Naive thymus-derived CD4-positive, alpha-beta T cell (primary cell): ENCODE measurements around the gene STAT5B. TPM values are rescaled to one million over a fixed set of nuclear protein-coding genes. Genes with fewer than 3 reads are reported as not detected.

ENCODE experiments used
- ATAC-seq: fragments of 150-1000 bp; cut with Tn5 transposase; 2 replicates; pipeline ENCODE4 v1.10.0; 2021; ENCODE audit warnings: mild to moderate bottlenecking, moderate library complexity
- CTCF ChIA-PET: fragments of 350-600 bp; sonication (Branson Sonifier 250); formaldehyde crosslinking; loops from one replicate; lab custom pipeline; 2021; ENCODE audit warnings: antibody characterized with exemption; lab: Charles Lee
- POLR2A ChIA-PET: fragments of 350-600 bp; sonication (Branson Sonifier 250); formaldehyde crosslinking; loops from one replicate; lab custom pipeline; 2021; ENCODE audit warnings: antibody characterized with exemption, inconsistent platforms; lab: Charles Lee
- DNase-seq, 9 donors: peaks; one replicate each; pipeline versions ENCODE4 v3.0.0 to v3.0.0-alpha.2; 2020 to 2022; ENCODE audit warnings: mixed read lengths in 1 of 9
- H3K27ac ChIP-seq: one replicate; pipeline ENCODE4 v1.7.0; 2013; ENCODE audit warnings: mild to moderate bottlenecking, low read depth, low read length, moderate library complexity
- H3K27me3 ChIP-seq, 2 donors: one replicate each; pipeline ENCODE4 v1.7.0; 2013; ENCODE audit warnings: low read length in 2 of 2, mild to moderate bottlenecking in 2 of 2, moderate library complexity in 2 of 2; ENCODE audit not compliant: control insufficient read depth in 2 of 2, insufficient read depth in 2 of 2
- H3K36me3 ChIP-seq, 3 experiments: 1 replicate in 2 of 3; 2 replicates in 1 of 3; pipeline ENCODE4 v1.7.0; 2013; ENCODE audit warnings: low read length in 3 of 3, mild to moderate bottlenecking in 3 of 3, moderate library complexity in 1 of 3; ENCODE audit not compliant: insufficient read depth in 3 of 3, control insufficient read depth in 2 of 3
- H3K4me1 ChIP-seq, 2 donors: one replicate each; pipeline ENCODE4 v1.7.0; 2013; ENCODE audit warnings: low read length in 2 of 2, mild to moderate bottlenecking in 2 of 2, moderate library complexity in 1 of 2; ENCODE audit not compliant: control insufficient read depth in 2 of 2, insufficient read depth in 2 of 2
- H3K4me3 ChIP-seq: 2 replicates; pipeline ENCODE4 v1.7.0; 2013; ENCODE audit warnings: mild to moderate bottlenecking, low read length
- H3K9me3 ChIP-seq, 3 experiments: 1 replicate in 2 of 3; 2 replicates in 1 of 3; pipeline ENCODE4 v1.7.0; 2013; ENCODE audit warnings: low read length in 3 of 3; ENCODE audit not compliant: control insufficient read depth in 2 of 3
- H3K27ac Mint-ChIP-seq, 9 donors: one replicate each; pipeline ENCODE4 v1.8.0; 2020 to 2022; ENCODE audit warnings: mixed read lengths in 9 of 9, mild to moderate bottlenecking in 8 of 9, moderate library complexity in 5 of 9, inconsistent platforms in 2 of 9
- H3K27me3 Mint-ChIP-seq, 5 donors: one replicate each; pipeline ENCODE4 v1.8.0; 2021 to 2022; ENCODE audit warnings: mixed read lengths in 5 of 5, mild to moderate bottlenecking in 1 of 5
- H3K36me3 Mint-ChIP-seq, 5 donors: one replicate each; pipeline ENCODE4 v1.8.0; 2020 to 2022; ENCODE audit warnings: mixed read lengths in 5 of 5, mild to moderate bottlenecking in 3 of 5, inconsistent platforms in 1 of 5
- H3K4me1 Mint-ChIP-seq, 7 donors: one replicate each; pipeline ENCODE4 v1.8.0; 2020 to 2022; ENCODE audit warnings: mixed read lengths in 7 of 7, mild to moderate bottlenecking in 3 of 7, inconsistent platforms in 1 of 7
- H3K4me3 Mint-ChIP-seq, 10 donors: one replicate each; pipeline ENCODE4 v1.8.0; 2020 to 2022; ENCODE audit warnings: mild to moderate bottlenecking in 10 of 10, mixed read lengths in 10 of 10, moderate library complexity in 6 of 10, inconsistent platforms in 2 of 10
- H3K9me3 Mint-ChIP-seq, 11 donors: one replicate each; pipeline ENCODE4 v1.8.0; 2020 to 2022; ENCODE audit warnings: mixed read lengths in 11 of 11, mild to moderate bottlenecking in 4 of 11, inconsistent platforms in 1 of 11, moderate library complexity in 1 of 11
- intact Hi-C, 2 donors: fragments of 100-400 bp; cut with micrococcal nuclease; formaldehyde crosslinking; loops; one replicate each; pipeline ENCODE4 v1.15.1; 2023
- polyA plus RNA-seq, 2 donors: library from polyadenylated mRNA; unstranded; fragments of 300-500 nt; fragmentation: Illumina TruSeq; gene quantifications; one replicate each; pipeline ENCODE4 v1.2.3, GENCODE V29; 2021
- total RNA-seq, 6 experiments: library from RNA in 5 of 6; stranded (reverse) in 5 of 6; gene quantifications; 1 replicate in 5 of 6; 2 replicates in 1 of 6; pipeline ENCODE4 v1.2.3 and lab custom pipeline; 2021 to 2026

The STAT5B gene
- total and polyA plus RNA-seq, 7 experiments from 2014 or later = 98.0 to 192 (median 149) TPM

DNA sequence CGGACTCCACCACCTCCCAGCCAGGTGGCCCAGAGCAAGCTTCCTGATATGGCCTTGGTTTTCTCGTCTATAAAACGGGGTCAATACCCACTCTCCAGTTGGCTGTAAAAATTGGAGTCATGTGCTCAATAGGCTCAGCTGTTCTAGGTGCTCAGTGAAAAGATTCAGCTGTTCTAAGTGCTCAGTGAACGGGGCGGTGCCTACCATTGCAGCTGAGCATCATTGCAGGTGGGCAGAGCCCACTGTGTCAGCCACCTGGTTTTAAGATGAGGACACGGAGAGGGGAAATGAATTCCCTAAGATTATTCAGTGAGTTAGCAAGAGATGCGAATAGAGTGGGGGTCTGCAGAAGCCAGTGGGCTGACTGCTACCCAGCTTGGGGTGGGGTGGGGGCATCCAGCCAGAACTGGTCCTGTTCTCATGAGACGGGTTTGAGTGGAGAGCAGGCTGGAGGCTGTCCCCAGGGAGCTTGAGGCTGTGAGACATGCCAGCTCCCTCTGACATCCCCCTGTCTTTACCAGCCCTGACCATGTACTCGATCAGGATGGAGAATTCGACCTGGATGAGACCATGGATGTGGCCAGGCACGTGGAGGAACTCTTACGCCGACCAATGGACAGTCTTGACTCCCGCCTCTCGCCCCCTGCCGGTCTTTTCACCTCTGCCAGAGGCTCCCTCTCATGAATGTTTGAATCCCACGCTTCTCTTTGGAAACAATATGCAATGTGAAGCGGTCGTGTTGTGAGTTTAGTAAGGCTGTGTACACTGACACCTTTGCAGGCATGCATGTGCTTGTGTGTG lies 34.0 kb upstream of the STAT5B start:
- no peak for DNase-seq
- peaks cover 6 to 60% of the 10 kb centered on the region in 2 donors for H3K4me1 ChIP-seq

DNA sequence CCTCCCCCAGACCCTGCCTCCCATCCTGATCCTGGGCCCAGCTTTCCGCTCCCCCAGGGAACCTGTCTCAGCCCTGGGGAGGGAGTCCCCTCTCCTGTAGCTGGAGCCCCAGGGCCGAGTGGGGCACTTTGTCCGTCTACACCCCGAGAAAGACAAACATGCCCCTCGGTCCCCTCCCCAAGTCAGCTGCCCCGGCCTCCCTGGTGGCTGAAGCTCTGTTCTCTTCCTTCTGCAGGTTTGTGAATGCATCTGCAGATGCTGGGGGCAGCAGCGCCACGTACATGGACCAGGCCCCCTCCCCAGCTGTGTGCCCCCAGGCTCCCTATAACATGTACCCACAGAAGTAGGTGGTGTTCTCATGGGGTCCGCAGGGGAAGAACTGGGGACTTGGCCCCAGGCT lies 33.0 kb upstream of the STAT5B start:
- ATAC-seq = no peak
- DNase-seq = no peak
- CTCF ChIA-PET = interaction anchor here (1.0 to 9.4 kb wide), 3 partner anchors 13 to 86 kb away, joined by 3 to 54 read pairs (median 3); partner anchors contain the start of gene STAT5A
- Histone ChIP-seq H3K4me3 (no peak overlapping the region), H3K9me3 (no peaks in the 10 kb centered on the region), H3K27ac (no peak overlapping the region), H3K36me3 (peaks cover 7 to 55% (median 19%) of the 10 kb centered on the region in 3 experiments), H3K4me1 (peaks cover 6 to 50% of the 10 kb centered on the region in 2 donors), H3K27me3 (no peaks in the 10 kb centered on the region)
- Mint-ChIP-seq H3K27ac (peak overlapping the region; percentile 27 to 96 (median 85)), H3K4me3 (peak overlapping the region in 1 of 10 donors; percentile 11), H3K9me3 (no peaks in the 10 kb centered on the region), H3K27me3 (no peaks in the 10 kb centered on the region), H3K36me3 (peaks cover 0 to 47% (median 23%) of the 10 kb centered on the region in 5 donors), H3K4me1 (peaks cover 49 to 93% (median 75%) of the 10 kb centered on the region in 7 donors)
- POLR2A ChIA-PET = interaction anchor here (0.9 to 9.1 kb wide), 9 partner anchors 9 to 150 kb away, joined by 3 to 88 read pairs (median 5); partner anchors contain the start of genes GHDC and STAT5A
- intact Hi-C loops = no loop called here

More for the DNA sequence above, 34.0 kb upstream of the STAT5B start:
- POLR2A ChIA-PET = interaction anchor here (0.9 to 9.1 kb wide), 8 partner anchors 10 to 88 kb away, joined by 3 to 88 read pairs (median 11); partner anchors contain the start of genes STAT3, STAT5A and STAT5B
- no peaks in the 10 kb centered on the region for H3K27me3 Mint-ChIP-seq
- CTCF ChIA-PET = interaction anchor here (0.7 to 9.4 kb wide), 7 partner anchors 12 to 226 kb away, joined by 3 to 54 read pairs (median 3); partner anchors contain the start of genes NAGLU and STAT5A
- Histone ChIP-seq H3K27ac (peak overlapping the region; percentile 69), H3K36me3 (peaks cover 7 to 47% (median 19%) of the 10 kb centered on the region in 3 experiments), H3K9me3 (no peaks in the 10 kb centered on the region), H3K4me3 (no peak overlapping the region), H3K27me3 (no peaks in the 10 kb centered on the region)
- no peaks in the 10 kb centered on the region for H3K9me3 Mint-ChIP-seq
- peak overlapping the region in 5 of 10 donors; percentile 29 to 82 (median 63) for H3K4me3 Mint-ChIP-seq
- intact Hi-C loops = loop anchor here (2.0 to 10.0 kb wide), 3 partner anchors 87 to 365 kb away; partner anchors contain the start of genes DNAJC7 (in 1 of the 2) and PLEKHH3 (in 1 of the 2)
- no peak for ATAC-seq
- peaks cover 0 to 40% (median 18%) of the 10 kb centered on the region in 5 donors for H3K36me3 Mint-ChIP-seq
- H3K27ac Mint-ChIP-seq = peak overlapping the region; percentile 71 to 96 (median 85)
- H3K4me1 Mint-ChIP-seq = peaks cover 46 to 91% (median 76%) of the 10 kb centered on the region in 7 donors

DNA sequence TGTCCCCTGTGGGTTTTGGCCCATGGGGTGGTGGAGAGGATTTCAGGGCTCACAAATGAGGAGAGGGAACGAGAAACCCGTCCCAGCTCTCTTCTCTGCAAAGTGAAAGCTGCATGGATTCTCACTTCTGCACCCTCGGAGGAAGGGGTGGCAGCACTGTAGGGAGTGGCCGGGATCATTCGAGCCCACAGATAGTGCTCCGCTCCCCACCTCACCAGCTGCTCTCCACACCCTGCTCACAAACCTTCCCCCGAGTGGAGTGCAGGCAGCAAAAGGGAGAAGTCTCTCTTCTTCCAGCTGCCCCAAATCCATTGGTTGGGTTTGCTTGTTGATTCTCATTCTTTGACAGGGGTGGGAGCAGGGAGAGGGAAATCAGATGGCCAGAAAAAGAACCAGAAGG lies 32.3 kb upstream of the STAT5B start:
- ATAC-seq (no peak), DNase-seq (no peak)
- Histone ChIP-seq H3K36me3 (peaks cover 7 to 62% (median 24%) of the 10 kb centered on the region in 3 experiments), H3K4me1 (peaks cover 6 to 43% of the 10 kb centered on the region in 2 donors), H3K27ac (no peak overlapping the region), H3K4me3 (no peak overlapping the region), H3K9me3 (no peaks in the 10 kb centered on the region), H3K27me3 (no peaks in the 10 kb centered on the region)
- Mint-ChIP-seq H3K27ac (peak overlapping the region in 8 of 9 donors; percentile 14 to 86 (median 80)), H3K9me3 (no peaks in the 10 kb centered on the region), H3K4me1 (peaks cover 49 to 93% (median 68%) of the 10 kb centered on the region in 7 donors), H3K4me3 (peak overlapping the region in 5 of 10 donors; percentile 27 to 52 (median 43)), H3K27me3 (no peaks in the 10 kb centered on the region), H3K36me3 (peaks cover 3 to 48% (median 26%) of the 10 kb centered on the region in 5 donors)
- CTCF ChIA-PET = interaction anchor here (0.5 to 9.4 kb wide), 4 partner anchors 14 to 85 kb away, joined by 3 to 54 read pairs (median 3); partner anchors contain the start of gene STAT5A
- intact Hi-C loops = no loop called here
- POLR2A ChIA-PET = interaction anchor here (0.9 to 9.1 kb wide), 8 partner anchors 10 to 151 kb away, joined by 3 to 88 read pairs (median 4); partner anchors contain the start of genes GHDC, STAT3 and STAT5A

DNA sequence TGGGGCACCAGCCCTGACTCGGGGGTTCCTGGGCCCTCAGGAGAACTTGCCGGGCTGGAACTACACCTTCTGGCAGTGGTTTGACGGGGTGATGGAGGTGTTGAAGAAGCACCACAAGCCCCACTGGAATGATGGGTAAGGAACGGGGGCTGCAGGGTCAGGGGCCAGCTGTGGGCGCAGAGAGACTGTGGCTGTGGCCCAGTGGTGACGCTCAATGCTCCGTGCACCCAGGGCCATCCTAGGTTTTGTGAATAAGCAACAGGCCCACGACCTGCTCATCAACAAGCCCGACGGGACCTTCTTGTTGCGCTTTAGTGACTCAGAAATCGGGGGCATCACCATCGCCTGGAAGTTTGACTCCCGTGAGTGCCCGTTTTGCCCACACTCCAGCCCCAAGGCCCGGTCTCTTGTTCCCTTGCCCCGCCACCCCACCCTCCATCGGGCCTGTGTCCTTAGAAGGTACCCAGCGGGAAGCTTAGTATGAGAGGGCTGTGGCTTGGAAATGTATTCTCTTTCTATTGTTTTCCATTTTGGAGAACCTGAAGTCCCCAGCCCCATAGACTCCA lies 31.3 kb upstream of the STAT5B start:
- H3K27me3 Mint-ChIP-seq = no peaks in the 10 kb centered on the region
- CTCF ChIA-PET = interaction anchor here (9.4 kb wide), 1 partner anchor 84 kb away, joined by 54 read pairs; no protein-coding TSS in a partner anchor
- peak overlapping the region; percentile 28 to 86 (median 84) for H3K27ac Mint-ChIP-seq
- H3K4me1 ChIP-seq = peaks cover 6 to 34% of the 10 kb centered on the region in 2 donors
- peaks cover 5 to 52% (median 31%) of the 10 kb centered on the region in 5 donors for H3K36me3 Mint-ChIP-seq
- no peaks in the 10 kb centered on the region for H3K9me3 ChIP-seq
- POLR2A ChIA-PET = interaction anchor here (0.5 to 9.1 kb wide), 4 partner anchors 11 to 81 kb away, joined by 3 to 88 read pairs (median 3); partner anchors contain the start of genes STAT3 and STAT5A
- intact Hi-C loops = loop anchor here in 1 of 2 donors (2.0 kb wide), 1 partner anchor 15 kb away; no protein-coding TSS in a partner anchor
- H3K27ac ChIP-seq = no peak overlapping the region
- no peaks in the 10 kb centered on the region for H3K27me3 ChIP-seq
- no peak for ATAC-seq
- H3K4me3 Mint-ChIP-seq = peak overlapping the region in 7 of 10 donors; percentile 16 to 65 (median 43)
- no peak for DNase-seq
- H3K36me3 ChIP-seq = peaks cover 7 to 70% (median 25%) of the 10 kb centered on the region in 3 experiments
- H3K4me1 Mint-ChIP-seq = peaks cover 42 to 89% (median 60%) of the 10 kb centered on the region in 7 donors
- no peaks in the 10 kb centered on the region for H3K9me3 Mint-ChIP-seq
- no peak overlapping the region for H3K4me3 ChIP-seq

DNA sequence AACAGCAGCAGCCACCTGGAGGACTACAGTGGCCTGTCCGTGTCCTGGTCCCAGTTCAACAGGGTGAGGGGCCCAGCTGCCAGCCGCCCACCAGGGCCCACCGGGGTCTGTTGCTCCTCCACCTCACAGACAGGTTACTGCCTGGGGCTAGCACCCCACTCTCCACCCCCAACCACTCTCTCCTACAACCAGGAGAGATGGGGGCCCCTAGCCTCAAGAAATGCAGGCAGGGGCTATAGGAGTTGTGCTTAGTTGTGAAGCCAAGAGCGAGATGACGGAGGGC lies 30.1 kb upstream of the STAT5B start:
- H3K27ac ChIP-seq = peak overlapping the region; percentile 40
- H3K4me3 Mint-ChIP-seq = peak overlapping the region in 7 of 10 donors; percentile 62 to 78 (median 68)
- H3K36me3 Mint-ChIP-seq = peaks cover 15 to 64% (median 34%) of the 10 kb centered on the region in 5 donors
- ChIA-PET POLR2A (interaction anchor here (0.7 to 2.1 kb wide), 5 partner anchors 8 to 57 kb away, joined by 3 to 10 read pairs (median 3); no protein-coding TSS in a partner anchor), CTCF (interaction anchor here (0.6 to 0.9 kb wide), 3 partner anchors 18 to 98 kb away, joined by 3 to 4 read pairs (median 3); no protein-coding TSS in a partner anchor)
- H3K27me3 ChIP-seq = no peaks in the 10 kb centered on the region
- peaks cover 7 to 79% (median 29%) of the 10 kb centered on the region in 3 experiments for H3K36me3 ChIP-seq
- intact Hi-C loops = loop anchor here in 1 of 2 donors (2.0 kb wide), 1 partner anchor 16 kb away; no protein-coding TSS in a partner anchor
- ATAC-seq = no peak
- H3K27ac Mint-ChIP-seq = peak overlapping the region; percentile 84 to 93 (median 90)
- H3K4me1 ChIP-seq = peaks cover 0 to 26% of the 10 kb centered on the region in 2 donors
- H3K4me3 ChIP-seq = no peak overlapping the region
- H3K4me1 Mint-ChIP-seq = peaks cover 35 to 80% (median 59%) of the 10 kb centered on the region in 7 donors
- no peaks in the 10 kb centered on the region for H3K9me3 Mint-ChIP-seq
- DNase-seq = no peak
- H3K27me3 Mint-ChIP-seq = no peaks in the 10 kb centered on the region
- no peaks in the 10 kb centered on the region for H3K9me3 ChIP-seq
